ENCODE measurements around the gene EVI5L. TPM values are rescaled to one million over a fixed set of nuclear protein-coding genes. Genes with fewer than 3 reads are reported as not detected.
"Not testable (repeated sequence)": the region's sequence is repeated elsewhere in the genome, so short reads cannot be mapped to it uniquely, and the experiment has no call there.

Gene EVI5L
- total RNA-seq, 1 donor from 2014 or later = 9.9 TPM

DNA sequence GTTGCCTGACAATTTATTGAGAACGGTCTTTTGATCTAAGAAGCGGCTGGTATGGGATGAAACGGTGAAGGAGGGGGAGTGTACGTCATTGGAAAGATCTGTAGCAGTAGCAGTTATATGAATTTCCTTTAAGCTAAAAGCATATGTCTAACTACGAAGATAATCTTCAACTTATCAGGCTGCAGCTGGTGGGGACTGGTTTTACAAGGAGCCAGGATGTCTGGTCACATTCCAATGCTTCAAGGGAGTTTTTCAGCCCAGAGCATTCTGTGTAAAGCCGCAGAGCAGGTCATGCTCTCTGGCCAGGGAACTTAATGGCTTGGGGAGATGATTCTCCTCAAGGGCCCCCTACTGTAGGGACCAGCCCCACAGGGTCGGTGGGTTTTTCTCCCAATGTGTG lies 37.7 kb upstream of the EVI5L start:
- H3K36me3 ChIP-seq (ENCODE audit: control insufficient read depth, insufficient read depth, low read length) = no peaks in the 10 kb centered on the region
- no peak for DNase-seq (ENCODE audit: low read depth)
- no peak overlapping the region for H3K4me3 ChIP-seq (ENCODE audit: low read depth, low read length)
- TF ChIP-seq, protein P1, sequence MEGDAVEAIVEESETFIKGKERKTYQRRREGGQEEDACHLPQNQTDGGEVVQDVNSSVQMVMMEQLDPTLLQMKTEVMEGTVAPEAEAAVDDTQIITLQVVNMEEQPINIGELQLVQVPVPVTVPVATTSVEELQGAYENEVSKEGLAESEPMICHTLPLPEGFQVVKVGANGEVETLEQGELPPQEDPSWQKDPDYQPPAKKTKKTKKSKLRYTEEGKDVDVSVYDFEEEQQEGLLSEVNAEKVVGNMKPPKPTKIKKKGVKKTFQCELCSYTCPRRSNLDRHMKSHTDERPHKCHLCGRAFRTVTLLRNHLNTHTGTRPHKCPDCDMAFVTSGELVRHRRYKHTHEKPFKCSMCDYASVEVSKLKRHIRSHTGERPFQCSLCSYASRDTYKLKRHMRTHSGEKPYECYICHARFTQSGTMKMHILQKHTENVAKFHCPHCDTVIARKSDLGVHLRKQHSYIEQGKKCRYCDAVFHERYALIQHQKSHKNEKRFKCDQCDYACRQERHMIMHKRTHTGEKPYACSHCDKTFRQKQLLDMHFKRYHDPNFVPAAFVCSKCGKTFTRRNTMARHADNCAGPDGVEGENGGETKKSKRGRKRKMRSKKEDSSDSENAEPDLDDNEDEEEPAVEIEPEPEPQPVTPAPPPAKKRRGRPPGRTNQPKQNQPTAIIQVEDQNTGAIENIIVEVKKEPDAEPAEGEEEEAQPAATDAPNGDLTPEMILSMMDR (IDR thresholded peaks at IDR 0.05; ENCODE audit: insufficient read depth, low read length, poor library complexity, severe bottlenecking) = no peak
- H3K27me3 ChIP-seq (ENCODE audit: control insufficient read depth, insufficient read depth, low read length) = peaks cover 30% of the 10 kb centered on the region

DNA sequence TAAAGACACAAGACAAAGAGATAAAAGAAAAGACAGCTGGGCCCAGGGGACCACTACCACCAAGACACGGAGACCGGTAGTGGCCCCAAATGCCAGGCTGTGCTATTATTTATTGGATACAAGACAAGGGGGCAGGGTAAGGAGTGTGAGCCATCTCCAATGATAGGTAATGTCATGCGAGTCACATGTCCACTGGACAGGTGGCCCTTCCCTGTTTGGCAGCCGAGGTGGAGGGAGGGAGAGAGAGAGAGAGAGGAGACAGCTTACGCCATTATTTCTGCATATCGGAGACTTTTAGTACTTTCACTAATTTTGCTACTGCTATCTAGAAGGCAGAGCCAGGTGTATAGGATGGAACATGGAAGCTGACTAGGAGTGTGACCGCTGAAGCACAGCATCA lies 37.3 kb upstream of the EVI5L start:
- not testable (repeated sequence) for H3K36me3 ChIP-seq (ENCODE audit: control insufficient read depth, insufficient read depth, low read length); H3K4me3 ChIP-seq (ENCODE audit: low read depth, low read length); DNase-seq (ENCODE audit: low read depth)
- H3K27me3 ChIP-seq (ENCODE audit: control insufficient read depth, insufficient read depth, low read length) = peaks cover 26% of the 10 kb centered on the region

DNA sequence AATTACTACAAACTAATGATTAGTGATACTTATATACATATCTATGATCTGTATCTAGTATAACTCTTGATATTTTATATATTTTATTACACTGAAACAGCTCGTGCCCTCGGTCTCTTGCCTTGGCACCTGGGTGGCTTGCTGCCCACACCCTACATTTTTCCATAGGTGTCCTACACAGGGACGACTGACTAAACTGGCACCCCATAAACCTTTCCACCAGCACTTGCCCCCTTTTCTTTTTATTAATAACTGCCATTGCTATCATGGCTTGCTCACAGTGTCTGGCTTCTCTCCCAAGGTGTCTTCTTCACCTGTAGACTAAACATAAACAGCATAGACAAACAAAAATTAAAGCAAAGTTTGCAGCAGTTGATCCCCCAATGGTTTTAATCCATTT lies 36.5 kb upstream of the EVI5L start:
- Histone ChIP-seq H3K36me3 (ENCODE audit: control insufficient read depth, insufficient read depth, low read length) (no peaks in the 10 kb centered on the region), H3K27me3 (ENCODE audit: control insufficient read depth, insufficient read depth, low read length) (peaks cover 20% of the 10 kb centered on the region), H3K4me3 (ENCODE audit: low read depth, low read length) (no peak overlapping the region)
- no peak for DNase-seq (ENCODE audit: low read depth)
- TF ChIP-seq, protein P1 (IDR thresholded peaks at IDR 0.05; ENCODE audit: insufficient read depth, low read length, poor library complexity, severe bottlenecking) = no peak

DNA sequence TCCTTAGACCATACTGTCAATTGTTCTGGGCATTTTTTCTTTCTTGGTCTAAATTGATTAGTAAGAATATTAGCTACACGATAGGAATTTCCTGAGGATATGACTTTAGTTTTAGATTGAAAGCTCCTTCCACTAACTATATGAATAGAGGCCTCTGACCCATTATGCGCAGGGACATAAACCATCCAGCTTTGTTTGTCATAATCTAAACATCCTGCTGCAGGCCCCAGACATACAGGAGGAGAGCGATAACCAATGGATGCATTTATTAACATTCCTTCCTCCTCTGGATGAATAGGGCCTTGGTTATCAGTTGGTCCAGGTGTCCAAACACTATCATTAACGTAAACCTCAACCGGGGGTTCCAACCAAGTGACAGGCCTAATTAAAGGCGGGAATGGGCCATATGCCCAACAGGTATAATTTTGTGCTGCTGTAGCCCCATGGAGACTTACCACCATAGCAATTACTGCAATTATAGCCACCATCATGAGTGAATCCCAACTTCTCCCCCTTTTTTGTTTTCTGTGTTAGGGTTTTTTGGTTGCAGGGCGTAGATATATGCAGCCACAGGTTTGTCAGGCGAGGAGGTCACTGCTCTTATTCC lies 34.4 kb upstream of the EVI5L start:
- H3K4me3 ChIP-seq (ENCODE audit: low read depth, low read length) = no peak overlapping the region
- no peaks in the 10 kb centered on the region for H3K36me3 ChIP-seq (ENCODE audit: control insufficient read depth, insufficient read depth, low read length)
- peaks cover 5% of the 10 kb centered on the region for H3K27me3 ChIP-seq (ENCODE audit: control insufficient read depth, insufficient read depth, low read length)
- TF ChIP-seq, protein P1 (IDR thresholded peaks at IDR 0.05; ENCODE audit: insufficient read depth, low read length, poor library complexity, severe bottlenecking) = no peak
- no peak for DNase-seq (ENCODE audit: low read depth)

DNA sequence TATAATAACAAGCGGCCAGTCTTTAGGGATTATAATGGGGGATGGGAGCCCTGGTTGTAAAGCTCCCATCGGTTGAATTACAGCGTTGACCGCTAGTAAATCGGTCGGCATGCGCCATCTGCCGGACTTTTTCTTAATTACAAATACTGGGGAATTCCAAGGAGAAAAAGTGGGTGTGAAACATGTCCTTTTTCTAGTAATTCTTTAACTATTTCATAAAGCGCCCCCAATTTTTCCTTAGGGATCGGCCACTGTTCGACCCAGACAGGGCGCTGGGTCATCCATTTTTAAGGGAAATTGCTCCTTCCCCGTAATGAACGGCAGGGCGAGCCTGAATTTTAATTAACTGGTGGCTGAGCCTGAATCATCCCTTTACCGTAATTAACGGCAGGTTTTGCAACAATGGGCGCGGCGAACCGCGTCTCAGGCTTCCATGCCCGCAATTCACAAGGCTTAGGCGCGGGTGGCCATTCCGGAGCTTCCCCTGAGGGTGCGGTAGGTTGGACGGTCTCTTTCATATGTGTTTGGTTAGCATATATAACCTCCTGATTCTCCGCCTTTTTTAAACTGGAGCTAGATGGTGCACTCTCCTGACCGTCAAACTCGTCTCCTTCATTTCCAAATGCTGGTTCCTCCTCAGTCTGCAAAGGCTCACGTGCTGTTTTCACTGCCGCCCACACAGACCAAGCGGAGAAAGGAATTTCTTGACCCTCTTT lies 30.2 kb upstream of the EVI5L start:
- no peaks in the 10 kb centered on the region for H3K36me3 ChIP-seq (ENCODE audit: control insufficient read depth, insufficient read depth, low read length)
- no peak overlapping the region for H3K4me3 ChIP-seq (ENCODE audit: low read depth, low read length)
- TF ChIP-seq, protein P1 (IDR thresholded peaks at IDR 0.05; ENCODE audit: insufficient read depth, low read length, poor library complexity, severe bottlenecking) = peak; percentile 49
- DNase-seq (ENCODE audit: low read depth) = no peak
- H3K27me3 ChIP-seq (ENCODE audit: control insufficient read depth, insufficient read depth, low read length) = peaks cover 3% of the 10 kb centered on the region

DNA sequence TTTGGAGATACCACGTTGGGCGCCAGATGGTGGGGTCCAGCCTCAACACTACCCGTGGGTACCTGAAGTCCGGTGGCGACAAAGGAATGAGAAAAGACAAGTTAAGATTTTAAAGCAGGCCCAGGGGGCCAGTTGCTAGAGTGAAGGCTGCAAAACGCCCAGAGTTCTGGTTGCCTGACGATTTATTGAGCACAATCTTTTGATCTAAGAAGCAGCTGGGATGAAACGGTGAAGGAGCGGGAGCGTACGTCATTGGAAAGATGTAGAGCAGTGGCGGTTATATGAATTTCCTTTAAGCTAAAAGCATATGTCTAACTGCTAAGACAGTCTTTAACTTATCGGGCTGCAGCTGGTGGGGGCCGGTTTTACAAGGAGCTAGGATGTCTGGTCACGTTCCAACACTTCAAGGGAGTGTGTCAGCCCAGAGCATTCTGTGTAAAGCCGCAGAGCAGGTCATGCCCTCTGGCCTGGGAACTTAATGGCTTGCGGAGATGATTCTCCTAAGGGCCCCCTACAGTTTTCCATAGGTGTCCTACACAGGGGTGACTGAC lies 28.9 kb upstream of the EVI5L start:
- Histone ChIP-seq H3K27me3 (ENCODE audit: control insufficient read depth, insufficient read depth, low read length) (peaks cover 3% of the 10 kb centered on the region), H3K4me3 (ENCODE audit: low read depth, low read length) (no peak overlapping the region), H3K36me3 (ENCODE audit: control insufficient read depth, insufficient read depth, low read length) (no peaks in the 10 kb centered on the region)
- no peak for DNase-seq (ENCODE audit: low read depth)
- TF ChIP-seq, protein P1 (IDR thresholded peaks at IDR 0.05; ENCODE audit: insufficient read depth, low read length, poor library complexity, severe bottlenecking) = no peak

Data from kidney epithelial cell (primary cell).